ENCODE results near the gene POGZ. TPM values are rescaled to one million over a fixed set of nuclear protein-coding genes. Genes with fewer than 3 reads are reported as not detected.

The POGZ gene
- total and polyA plus RNA-seq, 2 of the 4 experiments (the other 2 are of a cell fraction), result 20.8 to 33.5 TPM

DNA sequence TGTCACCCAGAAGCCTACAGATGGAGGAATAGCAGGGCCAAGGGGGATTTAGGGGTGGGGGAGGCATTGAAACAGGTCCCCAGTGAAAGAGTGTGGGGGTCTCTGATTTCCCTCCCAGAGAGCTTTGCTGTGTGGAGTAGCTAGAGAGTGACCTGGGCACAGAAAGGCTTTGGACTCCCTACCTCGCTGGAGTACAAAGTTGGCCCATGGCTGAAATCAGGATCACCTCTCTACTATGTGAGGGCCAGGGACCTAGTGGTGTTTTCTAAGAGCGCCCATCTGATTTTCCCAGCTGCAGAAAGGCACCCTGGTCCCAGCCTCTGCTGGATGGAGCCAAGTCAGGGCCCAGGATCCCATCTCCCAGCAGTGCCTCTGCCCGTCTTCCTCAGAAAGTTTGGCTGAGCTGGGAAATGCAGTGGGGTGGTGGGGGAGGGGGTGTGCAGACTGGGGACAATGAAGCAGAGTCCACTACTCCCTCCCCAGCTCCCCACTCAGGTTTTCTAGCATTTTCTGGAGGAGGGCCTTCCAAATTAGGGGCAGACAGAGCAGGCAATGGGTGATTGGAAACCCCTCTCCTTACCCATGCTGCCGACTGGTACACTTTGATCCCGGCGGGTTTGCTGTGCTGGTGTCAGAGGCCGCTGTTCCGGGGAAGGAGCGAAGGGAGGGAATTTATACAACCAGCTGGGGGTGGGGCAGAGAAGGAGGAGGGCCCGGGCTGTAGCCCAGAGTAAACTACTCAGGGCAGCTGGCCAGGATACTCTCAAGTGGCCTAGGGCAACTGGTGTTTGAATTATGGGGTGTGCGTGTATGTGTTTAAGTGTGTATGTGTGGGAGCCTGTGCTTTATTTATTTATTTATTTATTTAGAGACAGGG lies 87.0 kb downstream of the POGZ start, which contains the start of gene SELENBP1:
TSS of gene SELENBP1 (minus strand) at position 648 of the 877 bp plus-strand sequence. CDS start at position 584, 64 bp downstream.
- peak within 1 kb of the TSS; percentile 95 for H2AK9ac ChIP-seq (replicated peaks; ENCODE audit: low read depth, low read length, poor library complexity)
- peak within 1 kb of the TSS; percentile 8 for H4K5ac ChIP-seq (ENCODE audit: low read depth, low read length)
- H3K9ac ChIP-seq (ENCODE audit: low read depth, low read length), result peak within 1 kb of the TSS; percentile 62
- ATAC-seq (ENCODE audit: low read depth), result peak; percentile 92
- peak within 1 kb of the TSS; percentile 63; the same call in 1 of the 2 replicates for H3K23ac ChIP-seq (ENCODE audit: low read depth, low read length)
- H3K79me1 ChIP-seq (ENCODE audit: low read depth in 1 of 2, low read length in 2 of 2), result peaks cover 0 to 10% of the 10 kb centered on the region in 2 experiments; a peak in 1 of 4 replicates
- no TSS peak for BruUV-seq (replicated peaks)
- H3K9me1 ChIP-seq (ENCODE audit: insufficient read depth, low read length), result peaks cover 8% of the 10 kb centered on the region
- ChIA-PET CTCF (interaction anchor here (1.0 kb wide), 1 partner anchor 32 kb away, joined by 4 read pairs; no protein-coding TSS in a partner anchor), POLR2A (ENCODE audit: unreplicated experiment) (interaction anchor here (0.6 kb wide), 2 partner anchors 20 to 61 kb away, joined by 3 to 10 read pairs; no protein-coding TSS in a partner anchor)
- H4K20me1 ChIP-seq (ENCODE audit: insufficient read depth, low read length), result no peaks in the 10 kb centered on the region
- TF ChIP-seq, protein P1, sequence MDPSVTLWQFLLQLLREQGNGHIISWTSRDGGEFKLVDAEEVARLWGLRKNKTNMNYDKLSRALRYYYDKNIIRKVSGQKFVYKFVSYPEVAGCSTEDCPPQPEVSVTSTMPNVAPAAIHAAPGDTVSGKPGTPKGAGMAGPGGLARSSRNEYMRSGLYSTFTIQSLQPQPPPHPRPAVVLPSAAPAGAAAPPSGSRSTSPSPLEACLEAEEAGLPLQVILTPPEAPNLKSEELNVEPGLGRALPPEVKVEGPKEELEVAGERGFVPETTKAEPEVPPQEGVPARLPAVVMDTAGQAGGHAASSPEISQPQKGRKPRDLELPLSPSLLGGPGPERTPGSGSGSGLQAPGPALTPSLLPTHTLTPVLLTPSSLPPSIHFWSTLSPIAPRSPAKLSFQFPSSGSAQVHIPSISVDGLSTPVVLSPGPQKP (IDR thresholded peaks at IDR 0.05; ENCODE audit: borderline replicate concordance, low read depth, low read length), result no peak
- TF ChIP-seq MAZ (IDR thresholded peaks at IDR 0.05; ENCODE audit: borderline replicate concordance, low read depth, low read length), result peak; percentile 51; the same call in 1 of the 2 replicates
- peak within 1 kb of the TSS; percentile 43; the same call in 1 of the 2 replicates for H4K91ac ChIP-seq (ENCODE audit: insufficient read depth, low read depth, low read length)
- H3K36me3 ChIP-seq (ENCODE audit: control insufficient read depth, insufficient read depth, low read length), result peaks cover 6% of the 10 kb centered on the region; the same call in 1 of the 2 replicates
- H3K56ac ChIP-seq (ENCODE audit: extremely low read depth, insufficient read depth, low read length), result peak within 1 kb of the TSS; percentile 65; the same call in 1 of the 2 replicates
- H2BK20ac ChIP-seq (ENCODE audit: low read depth, low read length), result 0 out of 2 replicates have a peak within 1 kb of the TSS, but pooled peaks have one; percentile 8
- dilution Hi-C loops (cut with HindIII; ENCODE audit: low sequenced_read_pairs, unreplicated experiment), result no loop called here
- H3K18ac ChIP-seq (ENCODE audit: low read depth, low read length), result peak within 1 kb of the TSS; percentile 35; the same call in 1 of the 2 replicates
- no peaks in the 10 kb centered on the region for H3K9me3 ChIP-seq (ENCODE audit: control insufficient read depth, insufficient read depth, low read length)
- peak within 1 kb of the TSS; percentile 95; the same call in 1 of the 2 replicates for H3K14ac ChIP-seq (replicated peaks; ENCODE audit: low read depth, low read length)
- H3K4ac ChIP-seq (ENCODE audit: low read depth, low read length), result peak within 1 kb of the TSS; percentile 80
- peak within 1 kb of the TSS; percentile 59; the same call in 1 of the 2 replicates for H2BK120ac ChIP-seq (ENCODE audit: low read depth, low read length)
- H3K4me3 ChIP-seq (ENCODE audit: insufficient read depth, low read depth, low read length), result peak within 1 kb of the TSS; percentile 50
- WGBS, 2 experiments (ENCODE audit: extremely low coverage in 2 of 2, insufficient read length in 1 of 2), result no CpG with 5 or more reads among the region's 11 CpGs
- intact Hi-C loops (cut with micrococcal nuclease), result no loop called here
- peak within 1 kb of the TSS; percentile 54 for H2AK5ac ChIP-seq (ENCODE audit: low read depth, low read length)
- H3K4me2 ChIP-seq (ENCODE audit: low read depth, low read length), result peak within 1 kb of the TSS; percentile 84
- H3K27me3 ChIP-seq (ENCODE audit: control insufficient read depth, insufficient read depth, low read length), result no peaks in the 10 kb centered on the region
- H2BK15ac ChIP-seq (ENCODE audit: low read depth, low read length), result no peak within 1 kb of the TSS
- peak within 1 kb of the TSS; percentile 95 for H2AFZ ChIP-seq (replicated peaks; ENCODE audit: low read length, poor library complexity)
- peaks cover 14% of the 10 kb centered on the region for H3K4me1 ChIP-seq (ENCODE audit: control insufficient read depth, insufficient read depth, low read length)
- H4K8ac ChIP-seq (ENCODE audit: low read depth in 2 of 2, low read length in 2 of 2), result peak within 1 kb of the TSS; percentile 76 to 93
- H3K27ac ChIP-seq (ENCODE audit: insufficient read depth, low read length), result peak within 1 kb of the TSS; percentile 15
- no peak within 1 kb of the TSS for H2BK5ac ChIP-seq (ENCODE audit: low read depth, low read length, poor library complexity, severe bottlenecking)
- DNase-seq, result peak; percentile 71
- in situ Hi-C loops (cut with MboI; ENCODE audit: low sequenced_read_pairs), result no loop called here

Data from IMR-90 (cell line).